Activated B cell treated with CpG ODN at 0.5 μM for 24 hours (primary cell): ENCODE data around the gene ZBTB17. TPM values are rescaled to one million over a fixed set of nuclear protein-coding genes. Genes with fewer than 3 reads are reported as not detected.

Source experiments
- ATAC-seq: fragments of 200-7000 bp; cut with Tn5 transposase; one replicate; pipeline ENCODE4 v1.10.0; 2021; ENCODE audit warnings: low read depth, mild to moderate bottlenecking, moderate library complexity
- CTCF ChIA-PET: fragments of 350-600 bp; sonication (Branson Sonifier 250); formaldehyde crosslinking; loops from one replicate; lab custom pipeline; 2021; ENCODE audit warnings: antibody characterized with exemption; lab: Charles Lee
- POLR2A ChIA-PET: fragments of 350-600 bp; sonication (Branson Sonifier 250); formaldehyde crosslinking; loops from one replicate; lab custom pipeline; 2021; ENCODE audit warnings: antibody characterized with exemption; lab: Charles Lee
- DNase-seq: peaks from one replicate; pipeline ENCODE4 v3.0.0; 2022
- H3K27ac Mint-ChIP-seq: one replicate; pipeline ENCODE4 v1.8.0; 2020; ENCODE audit warnings: mixed read lengths
- H3K27me3 Mint-ChIP-seq: one replicate; pipeline ENCODE4 v1.8.0; 2021; ENCODE audit warnings: mixed read lengths
- H3K36me3 Mint-ChIP-seq: one replicate; pipeline ENCODE4 v1.8.0; 2021; ENCODE audit warnings: low read depth, mixed read lengths
- H3K4me1 Mint-ChIP-seq: one replicate; pipeline ENCODE4 v1.8.0; 2021; ENCODE audit warnings: mixed read lengths
- H3K4me3 Mint-ChIP-seq: one replicate; pipeline ENCODE4 v1.8.0; 2020; ENCODE audit warnings: mild to moderate bottlenecking, mixed read lengths
- H3K9me3 Mint-ChIP-seq: one replicate; pipeline ENCODE4 v1.8.0; 2020; ENCODE audit warnings: mixed read lengths
- CTCF ChIP-seq: fragments of 200-600 bp; IDR thresholded peaks from one replicate; pipeline ENCODE4 v1.8.0; 2022; ENCODE audit warnings: antibody characterized with exemption, mild to moderate bottlenecking
- intact Hi-C: fragments of 100-400 bp; cut with micrococcal nuclease; formaldehyde crosslinking; loops from one replicate; pipeline ENCODE4 v1.15.1; 2024
- total RNA-seq: library from RNA; stranded (reverse); gene quantifications from 2 replicates; pipeline ENCODE4 v1.2.3, GENCODE V29; 2022

The ZBTB17 gene
- total RNA-seq, 1 donor from 2014 or later = 121 TPM

- ChIA-PET POLR2A (no interaction called here), CTCF (no interaction called here)
- no peak for ATAC-seq
- no peak for DNase-seq
- intact Hi-C loops = no loop called here
- H3K4me3 Mint-ChIP-seq = no peak overlapping the region
- H3K27me3 Mint-ChIP-seq = peaks cover 3% of the 10 kb centered on the region
- H3K36me3 Mint-ChIP-seq = no peaks in the 10 kb centered on the region
- H3K27ac Mint-ChIP-seq = no peak overlapping the region
- H3K9me3 Mint-ChIP-seq = no peaks in the 10 kb centered on the region
- TF ChIP-seq CTCF = no peak
- peaks cover 25% of the 10 kb centered on the region for H3K4me1 Mint-ChIP-seq
These were observed 41.2 kb upstream of the ZBTB17 start for GRCh38 chr1:16017076-16017460.

GRCh38 chr1:16015960-16016901 lies 40.3 kb upstream of the ZBTB17 start:
- H3K27me3 Mint-ChIP-seq = no peaks in the 10 kb centered on the region
- no peak for TF ChIP-seq CTCF
- POLR2A ChIA-PET = no interaction called here
- H3K36me3 Mint-ChIP-seq = no peaks in the 10 kb centered on the region
- DNase-seq = no peak
- ATAC-seq = no peak
- H3K9me3 Mint-ChIP-seq = no peaks in the 10 kb centered on the region
- CTCF ChIA-PET = no interaction called here
- no peak overlapping the region for H3K27ac Mint-ChIP-seq
- peaks cover 27% of the 10 kb centered on the region for H3K4me1 Mint-ChIP-seq
- intact Hi-C loops = no loop called here
- H3K4me3 Mint-ChIP-seq = no peak overlapping the region

GRCh38 chr1:16015491-16015890 lies 39.6 kb upstream of the ZBTB17 start:
- Mint-ChIP-seq H3K27me3 (no peaks in the 10 kb centered on the region), H3K27ac (no peak overlapping the region), H3K4me1 (peaks cover 27% of the 10 kb centered on the region), H3K9me3 (no peaks in the 10 kb centered on the region), H3K4me3 (no peak overlapping the region), H3K36me3 (no peaks in the 10 kb centered on the region)
- no peak for TF ChIP-seq CTCF
- ATAC-seq (no peak), DNase-seq (no peak)
- intact Hi-C loops = no loop called here
- ChIA-PET POLR2A (no interaction called here), CTCF (no interaction called here)

GRCh38 chr1:16014509-16015482 lies 38.9 kb upstream of the ZBTB17 start:
- POLR2A ChIA-PET = interaction anchor here (0.5 to 1.2 kb wide), 3 partner anchors 40 to 223 kb away, joined by 5 to 8 read pairs (median 6); no protein-coding TSS in a partner anchor
- peak overlapping the region; percentile 78 for H3K27ac Mint-ChIP-seq
- no peak for TF ChIP-seq CTCF
- no peaks in the 10 kb centered on the region for H3K27me3 Mint-ChIP-seq
- CTCF ChIA-PET = no interaction called here
- H3K36me3 Mint-ChIP-seq = no peaks in the 10 kb centered on the region
- ATAC-seq (peak; percentile 66), DNase-seq (no peak)
- intact Hi-C loops = no loop called here
- peaks cover 27% of the 10 kb centered on the region for H3K4me1 Mint-ChIP-seq
- H3K9me3 Mint-ChIP-seq = no peaks in the 10 kb centered on the region
- H3K4me3 Mint-ChIP-seq = peak overlapping the region; percentile 69
